ENCODE results near the gene GNE. TPM values are rescaled to one million over a fixed set of nuclear protein-coding genes. Genes with fewer than 3 reads are reported as not detected.

GNE gene
- total and polyA plus RNA-seq, 9 of the 15 experiments (the other 6 are each of a cell fraction or from before 2014, with no cell fraction given): 5.1 to 18.6 (median 12.0) TPM

GRCh38 chr9:36258208-36258995, at the start of gene GNE (continued):
- TF ChIP-seq ZBTB33 (CRISPR knock-in tag; IDR thresholded peaks at IDR 0.05) (peak; percentile 11; the same call in 1 of the 2 replicates), GTF3C2 (IDR thresholded peaks at IDR 0.05; ENCODE audit: borderline replicate concordance, extremely low read depth, insufficient read length) (no peak), TSC22D4 (tag; IDR thresholded peaks at IDR 0.05) (no peak), EHMT2 (IDR thresholded peaks at IDR 0.05) (no peak), MTA3 (IDR thresholded peaks at IDR 0.05; ENCODE audit: borderline replicate concordance) (peak; percentile 68; the same call in 1 of the 2 replicates), SAP30 (IDR thresholded peaks at IDR 0.05; ENCODE audit: borderline replicate concordance, insufficient read depth, low read depth, low read length, poor library complexity, severe bottlenecking) (peak; percentile 60), FOXP4 (CRISPR knock-in tag; IDR thresholded peaks at IDR 0.05; ENCODE audit: borderline replicate concordance) (peak; percentile 66; the same call in 1 of the 2 replicates), ETV5 (CRISPR knock-in tag; IDR thresholded peaks at IDR 0.05; ENCODE audit: low read depth) (0 out of 2 replicates have a peak, but pooled peaks have one; percentile 47), SRF (CRISPR knock-in tag; IDR thresholded peaks at IDR 0.05) (peak in 1 of 2 experiments; percentile 42; a peak in 1 of 4 replicates), ETV1 (tag; conservative IDR thresholded peaks at IDR 0.05; ENCODE audit: low read depth) (no peak), MAFF (IDR thresholded peaks at IDR 0.05; ENCODE audit: low read length) (no peak), TAF7 (tag; IDR thresholded peaks at IDR 0.05) (peak; percentile 41; the same call in 1 of the 2 replicates), MTF1 (CRISPR knock-in tag; IDR thresholded peaks at IDR 0.05; ENCODE audit: borderline replicate concordance) (no peak), E2F3 (CRISPR knock-in tag; IDR thresholded peaks at IDR 0.05) (0 out of 2 replicates have a peak, but pooled peaks have one; percentile 53), KLF13 (tag; IDR thresholded peaks at IDR 0.05; ENCODE audit: borderline replicate concordance, low read depth) (peak; percentile 98), KDM5B (IDR thresholded peaks at IDR 0.05; ENCODE audit: insufficient replicate concordance, low read depth, low read length) (peak; percentile 97)
- TF ChIP-seq, protein P1, sequence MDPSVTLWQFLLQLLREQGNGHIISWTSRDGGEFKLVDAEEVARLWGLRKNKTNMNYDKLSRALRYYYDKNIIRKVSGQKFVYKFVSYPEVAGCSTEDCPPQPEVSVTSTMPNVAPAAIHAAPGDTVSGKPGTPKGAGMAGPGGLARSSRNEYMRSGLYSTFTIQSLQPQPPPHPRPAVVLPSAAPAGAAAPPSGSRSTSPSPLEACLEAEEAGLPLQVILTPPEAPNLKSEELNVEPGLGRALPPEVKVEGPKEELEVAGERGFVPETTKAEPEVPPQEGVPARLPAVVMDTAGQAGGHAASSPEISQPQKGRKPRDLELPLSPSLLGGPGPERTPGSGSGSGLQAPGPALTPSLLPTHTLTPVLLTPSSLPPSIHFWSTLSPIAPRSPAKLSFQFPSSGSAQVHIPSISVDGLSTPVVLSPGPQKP (CRISPR knock-in tag; IDR thresholded peaks at IDR 0.05): no peak

All from K562 (cell line).